Calu3 (cell line): ENCODE measurements around the gene ANXA3. TPM values are rescaled to one million over a fixed set of nuclear protein-coding genes. Genes with fewer than 3 reads are reported as not detected.

Experiments used
- BruUV-seq: library from RNA; stranded (reverse); fragments of 400-500 nt; replicated peaks from 2 replicates; lab custom pipeline; 2021; lab: Mats Ljungman, UMichigan
- CTCF ChIA-PET: fragments of 300-600 bp; sonication (Branson Sonifier 250); formaldehyde crosslinking; loops from one replicate; lab custom pipeline; 2022; ENCODE audit warnings: antibody characterized with exemption; lab: Charles Lee
- DNase-seq: peaks from one replicate; pipeline ENCODE4 v3.0.0; 2022
- H3K27ac Mint-ChIP-seq: one replicate; pipeline ENCODE4 v1.8.0; 2022; ENCODE audit warnings: mixed read lengths; ENCODE audit not compliant: unreplicated experiment
- H3K27me3 Mint-ChIP-seq: one replicate; pipeline ENCODE4 v1.8.0; 2022; ENCODE audit warnings: mixed read lengths; ENCODE audit not compliant: unreplicated experiment
- H3K36me3 Mint-ChIP-seq: one replicate; pipeline ENCODE4 v1.8.0; 2022; ENCODE audit warnings: mild to moderate bottlenecking, moderate library complexity, mixed read lengths; ENCODE audit not compliant: insufficient read depth, unreplicated experiment
- H3K4me1 Mint-ChIP-seq: one replicate; pipeline ENCODE4 v1.8.0; 2022; ENCODE audit warnings: mild to moderate bottlenecking, low read depth, mixed read lengths; ENCODE audit not compliant: unreplicated experiment
- H3K4me3 Mint-ChIP-seq: one replicate; pipeline ENCODE4 v1.8.0; 2022; ENCODE audit warnings: mild to moderate bottlenecking, low read depth, moderate library complexity, mixed read lengths; ENCODE audit not compliant: unreplicated experiment
- H3K9me3 Mint-ChIP-seq: one replicate; pipeline ENCODE4 v1.8.0; 2022; ENCODE audit warnings: low read depth, mixed read lengths; ENCODE audit not compliant: unreplicated experiment
- intact Hi-C: fragments of 100-400 bp; cut with micrococcal nuclease; formaldehyde crosslinking; loops from one replicate; pipeline ENCODE4 v1.10.0; 2022; ENCODE audit not compliant: unreplicated experiment
- total RNA-seq: library from RNA; stranded (reverse); gene quantifications from 2 replicates; pipeline ENCODE4 v1.2.3, GENCODE V29; 2022
- TF ChIP-seq, protein P1 (sequence below): fragments of 200-600 bp; IDR thresholded peaks from one replicate; pipeline ENCODE4 v1.8.0; 2022; ENCODE audit warnings: antibody characterized with exemption; ENCODE audit not compliant: unreplicated experiment

ANXA3 gene
- total RNA-seq, 1 experiment from 2014 or later, result 188 TPM

DNA sequence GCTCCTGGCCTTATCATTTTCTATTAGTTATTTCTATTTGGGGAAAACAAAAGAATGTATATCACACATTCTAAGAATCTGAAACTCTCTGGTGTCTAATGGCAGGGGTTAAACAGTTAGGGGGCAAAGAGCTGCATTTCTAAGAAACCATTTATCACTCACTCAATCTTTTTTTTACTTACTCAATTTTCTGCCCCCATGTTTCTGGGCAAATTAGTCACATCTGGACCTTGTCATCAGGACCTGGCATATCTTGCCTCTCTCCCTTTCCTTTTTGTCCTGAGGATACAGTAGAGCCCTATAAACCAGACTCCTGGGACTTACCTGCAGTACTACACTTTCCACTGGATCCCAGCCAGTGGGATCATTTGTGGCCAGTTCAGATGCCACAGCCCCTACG is 89.1 kb downstream of the ANXA3 start:
- TF ChIP-seq, protein P1, sequence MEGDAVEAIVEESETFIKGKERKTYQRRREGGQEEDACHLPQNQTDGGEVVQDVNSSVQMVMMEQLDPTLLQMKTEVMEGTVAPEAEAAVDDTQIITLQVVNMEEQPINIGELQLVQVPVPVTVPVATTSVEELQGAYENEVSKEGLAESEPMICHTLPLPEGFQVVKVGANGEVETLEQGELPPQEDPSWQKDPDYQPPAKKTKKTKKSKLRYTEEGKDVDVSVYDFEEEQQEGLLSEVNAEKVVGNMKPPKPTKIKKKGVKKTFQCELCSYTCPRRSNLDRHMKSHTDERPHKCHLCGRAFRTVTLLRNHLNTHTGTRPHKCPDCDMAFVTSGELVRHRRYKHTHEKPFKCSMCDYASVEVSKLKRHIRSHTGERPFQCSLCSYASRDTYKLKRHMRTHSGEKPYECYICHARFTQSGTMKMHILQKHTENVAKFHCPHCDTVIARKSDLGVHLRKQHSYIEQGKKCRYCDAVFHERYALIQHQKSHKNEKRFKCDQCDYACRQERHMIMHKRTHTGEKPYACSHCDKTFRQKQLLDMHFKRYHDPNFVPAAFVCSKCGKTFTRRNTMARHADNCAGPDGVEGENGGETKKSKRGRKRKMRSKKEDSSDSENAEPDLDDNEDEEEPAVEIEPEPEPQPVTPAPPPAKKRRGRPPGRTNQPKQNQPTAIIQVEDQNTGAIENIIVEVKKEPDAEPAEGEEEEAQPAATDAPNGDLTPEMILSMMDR, result no peak
- Mint-ChIP-seq H3K4me1 (peaks cover 20% of the 10 kb centered on the region), H3K36me3 (no peaks in the 10 kb centered on the region), H3K4me3 (no peak overlapping the region), H3K27me3 (no peaks in the 10 kb centered on the region), H3K9me3 (no peaks in the 10 kb centered on the region), H3K27ac (no peak overlapping the region)
- intact Hi-C loops, result loop anchor here (10.0 kb wide), 1 partner anchor 224 kb away; no protein-coding TSS in a partner anchor
- CTCF ChIA-PET, result no interaction called here
- BruUV-seq, result no TSS peak
- no peak for DNase-seq

DNA sequence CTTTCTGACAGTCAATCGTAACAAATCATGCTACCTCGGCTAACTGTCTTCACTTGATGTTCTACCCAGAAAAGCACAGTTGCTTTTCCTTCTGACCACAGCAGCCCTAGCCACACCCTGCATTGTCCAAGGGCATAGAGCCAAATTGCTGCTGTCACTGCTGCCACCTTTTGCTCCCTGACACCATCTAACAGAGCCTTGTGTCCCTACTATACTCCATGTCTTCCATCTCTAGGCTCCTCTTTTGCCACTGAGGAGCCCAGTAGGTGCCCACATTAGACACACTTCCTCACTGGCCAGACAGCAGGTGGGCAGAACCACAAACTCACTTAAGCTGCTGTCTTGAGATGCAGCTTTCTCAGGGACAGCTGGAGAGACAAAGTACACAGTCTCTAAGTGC is 91.4 kb downstream of the ANXA3 start:
- intact Hi-C loops, result loop anchor here (10.0 kb wide), 1 partner anchor 222 kb away; no protein-coding TSS in a partner anchor
- CTCF ChIA-PET, result no interaction called here
- no TSS peak for BruUV-seq
- Mint-ChIP-seq H3K27ac (no peak overlapping the region), H3K27me3 (no peaks in the 10 kb centered on the region), H3K9me3 (no peaks in the 10 kb centered on the region), H3K36me3 (no peaks in the 10 kb centered on the region), H3K4me1 (peaks cover 29% of the 10 kb centered on the region), H3K4me3 (no peak overlapping the region)
- TF ChIP-seq, protein P1, result no peak
- DNase-seq, result no peak

DNA sequence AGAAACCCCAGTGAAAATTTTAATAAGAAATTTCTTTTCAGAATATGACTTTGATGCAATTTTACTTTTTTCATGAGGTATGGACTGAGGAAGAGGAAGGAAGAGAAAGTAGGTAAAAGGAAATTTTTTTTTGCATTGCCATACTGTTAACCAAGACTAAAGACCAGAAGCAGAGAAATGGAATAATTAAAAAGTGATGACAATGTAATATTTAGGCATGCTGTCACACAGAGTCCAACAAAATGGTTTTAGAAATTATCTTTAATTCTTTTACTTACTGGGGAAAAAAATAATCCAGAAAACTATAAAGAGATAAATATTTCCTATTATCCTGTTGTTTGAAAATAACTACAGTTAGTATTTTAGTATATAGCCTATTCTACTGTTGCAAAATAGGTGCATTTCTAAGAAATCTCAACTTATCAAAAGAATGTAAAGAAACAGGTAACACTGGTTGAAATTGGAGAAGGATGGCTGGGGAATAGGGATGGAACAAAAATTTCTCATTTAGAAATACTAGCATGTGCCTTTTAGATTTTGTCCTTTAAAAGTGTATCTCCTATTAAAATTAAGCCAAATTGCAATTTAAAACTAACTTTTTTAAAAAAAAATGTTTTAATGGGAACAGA is 92.6 kb downstream of the ANXA3 start:
- Mint-ChIP-seq H3K4me3 (no peak overlapping the region), H3K9me3 (no peaks in the 10 kb centered on the region), H3K36me3 (no peaks in the 10 kb centered on the region), H3K27ac (no peak overlapping the region), H3K4me1 (peaks cover 29% of the 10 kb centered on the region), H3K27me3 (no peaks in the 10 kb centered on the region)
- intact Hi-C loops, result loop anchor here (10.0 kb wide), 1 partner anchor 221 kb away; no protein-coding TSS in a partner anchor
- TF ChIP-seq, protein P1, result no peak
- no peak for DNase-seq
- no TSS peak for BruUV-seq
- CTCF ChIA-PET, result interaction anchor here (0.6 to 0.8 kb wide), 3 partner anchors 17 to 220 kb away, joined by 3 to 9 read pairs (median 4); no protein-coding TSS in a partner anchor

DNA sequence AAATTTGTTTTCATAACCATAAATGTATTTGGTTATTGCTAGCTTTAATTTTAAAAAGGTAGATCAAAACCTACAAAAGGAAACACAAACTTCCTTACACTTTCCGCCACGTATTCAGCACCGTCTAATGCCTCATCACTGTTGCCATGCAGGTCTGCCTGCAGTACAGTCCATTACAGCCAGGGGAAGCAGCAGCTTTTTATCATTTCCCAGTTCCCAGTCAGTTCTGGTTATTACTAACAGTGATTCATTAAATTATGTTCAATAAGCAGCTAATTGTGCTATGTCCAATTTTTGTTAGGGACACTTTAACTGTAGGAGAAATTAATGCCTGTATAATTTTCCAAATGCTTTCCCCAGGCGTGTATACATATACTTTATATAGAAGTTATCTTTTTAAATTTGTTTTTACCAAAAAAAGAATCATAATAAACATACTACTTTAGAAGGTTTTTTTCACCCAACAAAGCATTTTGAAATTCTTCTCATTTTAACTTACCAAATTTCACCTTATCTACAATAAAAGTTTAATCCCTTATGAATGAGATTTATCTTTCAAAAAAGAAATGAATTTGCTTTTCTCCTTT is 93.3 kb downstream of the ANXA3 start:
- BruUV-seq, result no TSS peak
- DNase-seq, result peak; percentile 49
- Mint-ChIP-seq H3K4me1 (peaks cover 33% of the 10 kb centered on the region), H3K9me3 (no peaks in the 10 kb centered on the region), H3K4me3 (no peak overlapping the region), H3K36me3 (no peaks in the 10 kb centered on the region), H3K27ac (no peak overlapping the region), H3K27me3 (no peaks in the 10 kb centered on the region)
- intact Hi-C loops, result loop anchor here (10.0 kb wide), 1 partner anchor 220 kb away; no protein-coding TSS in a partner anchor
- CTCF ChIA-PET, result interaction anchor here (0.6 to 0.8 kb wide), 3 partner anchors 17 to 219 kb away, joined by 3 to 9 read pairs (median 4); no protein-coding TSS in a partner anchor
- TF ChIP-seq, protein P1, result peak; percentile 33
